ENCODE results near the gene TUB.

The TUB gene

GRCh38 chr11:8101421-8101820 is 20.4 kb downstream of the TUB start:
- TF ChIP-seq CTCF (IDR thresholded peaks at IDR 0.05), result no peak

GRCh38 chr11:8102296-8102915 is 21.4 kb downstream of the TUB start:
- TF ChIP-seq CTCF (IDR thresholded peaks at IDR 0.05), result no peak

GRCh38 chr11:8102965-8103364 is 22.0 kb downstream of the TUB start:
- TF ChIP-seq CTCF (IDR thresholded peaks at IDR 0.05), result no peak

- TF ChIP-seq CTCF (IDR thresholded peaks at IDR 0.05), result no peak
These were observed 22.9 kb downstream of the TUB start for GRCh38 chr11:8103909-8104308.

- no peak for TF ChIP-seq CTCF (IDR thresholded peaks at IDR 0.05)
These were observed 24.1 kb downstream of the TUB start for GRCh38 chr11:8105133-8105532.

- no peak for TF ChIP-seq CTCF (IDR thresholded peaks at IDR 0.05)
These were observed 24.7 kb downstream of the TUB start for GRCh38 chr11:8105666-8106065.

GRCh38 chr11:8106679-8107078 is 25.7 kb downstream of the TUB start:
- TF ChIP-seq CTCF (IDR thresholded peaks at IDR 0.05), result no peak

- TF ChIP-seq CTCF (IDR thresholded peaks at IDR 0.05), result no peak
These were observed 26.6 kb downstream of the TUB start for GRCh38 chr11:8107642-8108041.
